Measurements from ENCODE around the gene CLSTN2. TPM values are rescaled to one million over a fixed set of nuclear protein-coding genes. Genes with fewer than 3 reads are reported as not detected.

Gene CLSTN2
- total RNA-seq, 1 experiment from 2014 or later: not detected

- DNase-seq (ENCODE audit: low spot score): no peak
Observed at GRCh38 chr3:140336465-140336864, 401.5 kb downstream of the CLSTN2 start.

- DNase-seq (ENCODE audit: low spot score): no peak
Observed at GRCh38 chr3:140338916-140339315, 403.9 kb downstream of the CLSTN2 start.

GRCh38 chr3:140341203-140341602, 406.2 kb downstream of the CLSTN2 start:
- DNase-seq (ENCODE audit: low spot score): no peak

GRCh38 chr3:140341817-140342403, 406.9 kb downstream of the CLSTN2 start:
- DNase-seq (ENCODE audit: low spot score): no peak

- DNase-seq (ENCODE audit: low spot score): no peak
Observed at GRCh38 chr3:140342668-140343067, 407.7 kb downstream of the CLSTN2 start.

- DNase-seq (ENCODE audit: low spot score): no peak
Observed at GRCh38 chr3:140343211-140344081, 408.5 kb downstream of the CLSTN2 start.

- no peak for DNase-seq (ENCODE audit: low spot score)
Observed at GRCh38 chr3:140344082-140344454, 409.1 kb downstream of the CLSTN2 start.

- DNase-seq (ENCODE audit: low spot score): no peak
Observed at GRCh38 chr3:140344601-140345205, 409.7 kb downstream of the CLSTN2 start.

- DNase-seq (ENCODE audit: low spot score): no peak
Observed at GRCh38 chr3:140347151-140347550, 412.2 kb downstream of the CLSTN2 start.

- no peak for DNase-seq (ENCODE audit: low spot score)
Observed at GRCh38 chr3:140349938-140350337, 415.0 kb downstream of the CLSTN2 start.

- no peak for DNase-seq (ENCODE audit: low spot score)
Observed at GRCh38 chr3:140351466-140351865, 416.5 kb downstream of the CLSTN2 start.

GRCh38 chr3:140355481-140355880, 420.5 kb downstream of the CLSTN2 start:
- DNase-seq (ENCODE audit: low spot score): no peak

- DNase-seq (ENCODE audit: low spot score): no peak
Observed at GRCh38 chr3:140358686-140359085, 423.7 kb downstream of the CLSTN2 start.

GRCh38 chr3:140359233-140359995, 424.4 kb downstream of the CLSTN2 start:
- DNase-seq (ENCODE audit: low spot score): no peak

GRCh38 chr3:140360332-140360731, 425.3 kb downstream of the CLSTN2 start:
- DNase-seq (ENCODE audit: low spot score): peak; percentile 1

GRCh38 chr3:140363801-140364200, 428.8 kb downstream of the CLSTN2 start:
- peak; percentile 5 for DNase-seq (ENCODE audit: low spot score)

- no peak for DNase-seq (ENCODE audit: low spot score)
Observed at GRCh38 chr3:140365872-140366697, 431.1 kb downstream of the CLSTN2 start.

GRCh38 chr3:140368223-140368811, 433.3 kb downstream of the CLSTN2 start:
- no peak for DNase-seq (ENCODE audit: low spot score)

GRCh38 chr3:140370686-140371085, 435.7 kb downstream of the CLSTN2 start:
- no peak for DNase-seq (ENCODE audit: low spot score)

GRCh38 chr3:140373234-140373633, 438.2 kb downstream of the CLSTN2 start:
- DNase-seq (ENCODE audit: low spot score): no peak

GRCh38 chr3:140375002-140375401, 440.0 kb downstream of the CLSTN2 start:
- no peak for DNase-seq (ENCODE audit: low spot score)

Data from HT-29 (cell line).